ENCODE measurements around the gene PTPRN2. TPM values are rescaled to one million over a fixed set of nuclear protein-coding genes. Genes with fewer than 3 reads are reported as not detected.
"Not testable (repeated sequence)": the region's sequence is repeated elsewhere in the genome, so short reads cannot be mapped to it uniquely, and the experiment has no call there.

The PTPRN2 gene
- total and polyA plus RNA-seq, 2 donors from 2014 or later, result 4.8 to 6.2 TPM

GRCh38 chr7:157782041-157782440 lies 805.6 kb downstream of the PTPRN2 start:
- H3K4me1 ChIP-seq (ENCODE audit: control insufficient read depth in 2 of 3, insufficient read depth in 2 of 3, low read depth in 1 of 3, low read length in 3 of 3), result no peaks in the 10 kb centered on the region
- H3K36me3 ChIP-seq (ENCODE audit: control insufficient read depth in 2 of 3, insufficient read depth in 3 of 3, low read length in 3 of 3), result no peaks in the 10 kb centered on the region
- H3K27ac ChIP-seq (ENCODE audit: low read depth in 2 of 2, low read length in 2 of 2), result no peak overlapping the region
- TF ChIP-seq, protein P1, sequence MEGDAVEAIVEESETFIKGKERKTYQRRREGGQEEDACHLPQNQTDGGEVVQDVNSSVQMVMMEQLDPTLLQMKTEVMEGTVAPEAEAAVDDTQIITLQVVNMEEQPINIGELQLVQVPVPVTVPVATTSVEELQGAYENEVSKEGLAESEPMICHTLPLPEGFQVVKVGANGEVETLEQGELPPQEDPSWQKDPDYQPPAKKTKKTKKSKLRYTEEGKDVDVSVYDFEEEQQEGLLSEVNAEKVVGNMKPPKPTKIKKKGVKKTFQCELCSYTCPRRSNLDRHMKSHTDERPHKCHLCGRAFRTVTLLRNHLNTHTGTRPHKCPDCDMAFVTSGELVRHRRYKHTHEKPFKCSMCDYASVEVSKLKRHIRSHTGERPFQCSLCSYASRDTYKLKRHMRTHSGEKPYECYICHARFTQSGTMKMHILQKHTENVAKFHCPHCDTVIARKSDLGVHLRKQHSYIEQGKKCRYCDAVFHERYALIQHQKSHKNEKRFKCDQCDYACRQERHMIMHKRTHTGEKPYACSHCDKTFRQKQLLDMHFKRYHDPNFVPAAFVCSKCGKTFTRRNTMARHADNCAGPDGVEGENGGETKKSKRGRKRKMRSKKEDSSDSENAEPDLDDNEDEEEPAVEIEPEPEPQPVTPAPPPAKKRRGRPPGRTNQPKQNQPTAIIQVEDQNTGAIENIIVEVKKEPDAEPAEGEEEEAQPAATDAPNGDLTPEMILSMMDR (IDR thresholded peaks at IDR 0.05; ENCODE audit: borderline replicate concordance, extremely low read depth, insufficient read depth), result no peak
- peak in 1 of 5 donors; percentile 51 for DNase-seq
- intact Hi-C loops (cut with DNase I), result no loop called here
- H3K9ac ChIP-seq (ENCODE audit: low read length in 3 of 3), result no peak overlapping the region
- FAIRE-seq, result no peak
- no peaks in the 10 kb centered on the region for H3K9me3 ChIP-seq (ENCODE audit: control insufficient read depth in 2 of 3, insufficient read depth in 1 of 3, low read length in 3 of 3)
- H3K4me3 ChIP-seq (ENCODE audit: low read length in 3 of 3), result no peak overlapping the region
- H3K27me3 ChIP-seq (ENCODE audit: control insufficient read depth, insufficient read depth, low read length), result no peaks in the 10 kb centered on the region

DNA sequence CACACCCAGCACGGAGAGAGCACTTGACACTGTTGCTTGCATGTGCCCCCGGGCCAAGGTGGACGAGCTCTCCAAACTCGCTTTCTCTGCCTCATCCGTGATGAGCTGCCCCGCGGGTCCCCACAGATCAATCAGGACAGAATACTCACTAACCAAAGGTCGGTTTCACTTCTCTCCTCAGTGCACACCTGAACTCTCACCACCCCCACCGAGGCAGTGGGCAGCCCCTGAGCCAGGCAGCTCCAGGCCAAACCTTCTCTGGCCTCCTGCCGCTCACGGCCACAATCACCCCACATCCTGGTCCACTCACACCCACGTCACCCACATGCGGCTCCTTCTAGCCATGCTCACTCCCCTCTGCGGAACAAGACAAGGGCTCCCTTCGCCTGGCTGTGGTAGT lies 806.9 kb downstream of the PTPRN2 start:
- Histone ChIP-seq H3K27me3 (ENCODE audit: control insufficient read depth, insufficient read depth, low read length) (peaks cover 3% of the 10 kb centered on the region), H3K36me3 (ENCODE audit: control insufficient read depth in 2 of 3, insufficient read depth in 3 of 3, low read length in 3 of 3) (no peaks in the 10 kb centered on the region), H3K9me3 (ENCODE audit: control insufficient read depth in 2 of 3, insufficient read depth in 1 of 3, low read length in 3 of 3) (no peaks in the 10 kb centered on the region), H3K4me1 (ENCODE audit: control insufficient read depth in 2 of 3, insufficient read depth in 2 of 3, low read depth in 1 of 3, low read length in 3 of 3) (no peaks in the 10 kb centered on the region), H3K27ac (ENCODE audit: low read depth in 2 of 2, low read length in 2 of 2) (no peak overlapping the region), H3K4me3 (ENCODE audit: low read length in 3 of 3) (no peak overlapping the region), H3K9ac (ENCODE audit: low read length in 3 of 3) (no peak overlapping the region)
- DNase-seq, result peak in 1 of 5 donors; percentile 49
- TF ChIP-seq, protein P1 (IDR thresholded peaks at IDR 0.05; ENCODE audit: borderline replicate concordance, extremely low read depth, insufficient read depth), result no peak
- intact Hi-C loops (cut with DNase I), result no loop called here
- no peak for FAIRE-seq

DNA sequence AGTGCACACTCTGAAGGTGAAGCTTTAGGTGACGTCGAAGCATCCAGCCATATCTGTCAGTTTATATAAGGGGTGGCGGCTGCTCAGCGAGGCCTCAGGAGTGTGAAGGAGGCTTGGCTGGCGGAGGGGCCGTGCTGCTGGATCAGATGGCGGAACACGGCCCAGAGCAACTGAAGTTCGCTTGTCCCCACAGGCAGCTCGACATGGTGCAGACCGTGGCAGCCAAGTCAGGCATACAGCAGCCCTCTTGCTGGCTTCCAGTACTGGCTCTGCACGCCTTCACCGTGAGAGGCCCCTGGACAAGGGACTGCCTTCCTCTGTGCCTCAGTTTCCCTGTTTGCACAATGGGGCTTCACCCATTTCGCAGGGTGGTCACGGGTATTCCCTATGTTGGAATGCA lies 807.3 kb downstream of the PTPRN2 start:
- Histone ChIP-seq H3K9me3 (ENCODE audit: control insufficient read depth in 2 of 3, insufficient read depth in 1 of 3, low read length in 3 of 3) (no peaks in the 10 kb centered on the region), H3K4me3 (ENCODE audit: low read length in 3 of 3) (no peak overlapping the region), H3K27ac (ENCODE audit: low read depth in 2 of 2, low read length in 2 of 2) (no peak overlapping the region), H3K4me1 (ENCODE audit: control insufficient read depth in 2 of 3, insufficient read depth in 2 of 3, low read depth in 1 of 3, low read length in 3 of 3) (no peaks in the 10 kb centered on the region), H3K36me3 (ENCODE audit: control insufficient read depth in 2 of 3, insufficient read depth in 3 of 3, low read length in 3 of 3) (no peaks in the 10 kb centered on the region), H3K9ac (ENCODE audit: low read length in 3 of 3) (no peak overlapping the region), H3K27me3 (ENCODE audit: control insufficient read depth, insufficient read depth, low read length) (peaks cover 3% of the 10 kb centered on the region)
- FAIRE-seq, result no peak
- TF ChIP-seq, protein P1 (IDR thresholded peaks at IDR 0.05; ENCODE audit: borderline replicate concordance, extremely low read depth, insufficient read depth), result no peak
- peak in 1 of 5 donors; percentile 19 for DNase-seq
- intact Hi-C loops (cut with DNase I), result no loop called here

- peaks cover 3% of the 10 kb centered on the region for H3K27me3 ChIP-seq (ENCODE audit: control insufficient read depth, insufficient read depth, low read length)
- DNase-seq (peak in 1 of 5 donors; percentile 45), FAIRE-seq (no peak)
- intact Hi-C loops (cut with DNase I), result no loop called here
- H3K4me1 ChIP-seq (ENCODE audit: control insufficient read depth in 2 of 3, insufficient read depth in 2 of 3, low read depth in 1 of 3, low read length in 3 of 3), result no peaks in the 10 kb centered on the region
- no peak overlapping the region for H3K9ac ChIP-seq (ENCODE audit: low read length in 3 of 3)
- TF ChIP-seq, protein P1 (IDR thresholded peaks at IDR 0.05; ENCODE audit: borderline replicate concordance, extremely low read depth, insufficient read depth), result no peak
- H3K27ac ChIP-seq (ENCODE audit: low read depth in 2 of 2, low read length in 2 of 2), result no peak overlapping the region
- no peak overlapping the region for H3K4me3 ChIP-seq (ENCODE audit: low read length in 3 of 3)
- H3K36me3 ChIP-seq (ENCODE audit: control insufficient read depth in 2 of 3, insufficient read depth in 3 of 3, low read length in 3 of 3), result no peaks in the 10 kb centered on the region
- H3K9me3 ChIP-seq (ENCODE audit: control insufficient read depth in 2 of 3, insufficient read depth in 1 of 3, low read length in 3 of 3), result no peaks in the 10 kb centered on the region
Observed at GRCh38 chr7:157779206-157779605, 808.4 kb downstream of the PTPRN2 start.

DNA sequence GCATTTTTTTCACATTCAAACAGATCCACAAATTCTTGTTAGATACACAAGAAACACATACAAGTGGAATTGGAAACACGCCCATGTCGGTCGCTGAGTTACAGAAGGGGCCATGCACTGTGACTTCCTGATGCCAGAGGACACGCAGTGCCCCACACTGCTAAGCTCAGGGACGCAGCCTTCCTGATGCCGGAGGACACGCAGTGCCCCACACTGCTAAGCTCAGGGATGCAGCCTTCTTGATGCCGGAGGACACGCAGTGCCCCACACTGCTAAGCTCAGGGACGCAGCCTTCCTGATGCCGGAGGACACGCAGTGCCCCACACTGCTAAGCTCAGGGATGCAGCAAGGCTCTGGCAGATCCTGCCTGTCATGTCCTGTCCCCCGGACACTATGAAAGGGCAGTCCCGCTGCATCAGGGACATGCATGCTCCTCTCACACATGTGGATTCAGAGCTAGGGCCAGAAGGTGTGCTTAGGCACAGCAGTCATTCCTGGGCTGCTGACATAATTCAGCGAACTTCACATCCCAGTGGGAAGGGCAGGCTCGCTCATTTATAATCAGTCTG lies 810.3 kb downstream of the PTPRN2 start:
- intact Hi-C loops (cut with DNase I); H3K4me1 ChIP-seq (ENCODE audit: control insufficient read depth in 2 of 3, insufficient read depth in 2 of 3, low read depth in 1 of 3, low read length in 3 of 3); FAIRE-seq; H3K27ac ChIP-seq (ENCODE audit: low read depth in 2 of 2, low read length in 2 of 2); H3K27me3 ChIP-seq (ENCODE audit: control insufficient read depth, insufficient read depth, low read length); H3K4me3 ChIP-seq (ENCODE audit: low read length in 3 of 3); DNase-seq; H3K9me3 ChIP-seq (ENCODE audit: control insufficient read depth in 2 of 3, insufficient read depth in 1 of 3, low read length in 3 of 3); H3K36me3 ChIP-seq (ENCODE audit: control insufficient read depth in 2 of 3, insufficient read depth in 3 of 3, low read length in 3 of 3); H3K9ac ChIP-seq (ENCODE audit: low read length in 3 of 3): not testable (repeated sequence)

Measured in kidney (tissue), 14 donors.